ENCODE results near the gene SCAF4. TPM values are rescaled to one million over a fixed set of nuclear protein-coding genes. Genes with fewer than 3 reads are reported as not detected.

The SCAF4 gene
- total and polyA plus RNA-seq, 9 of the 15 experiments (the other 6 are each of a cell fraction or from before 2014, with no cell fraction given), result 2.3 to 55.7 (median 17.2) TPM

GRCh38 chr21:31731857-31732596 lies at the start of gene SCAF4 (continued):
- TF ChIP-seq SFPQ (IDR thresholded peaks at IDR 0.05; ENCODE audit: low read depth, low read length), result no peak
- peak; percentile 67; the same call in 1 of the 2 replicates for TF ChIP-seq CBX1 (IDR thresholded peaks at IDR 0.05; ENCODE audit: low read depth)
- TF ChIP-seq SUPT5H (IDR thresholded peaks at IDR 0.05), result peak; percentile 92
- peak; percentile 59 for TF ChIP-seq RBM22 (IDR thresholded peaks at IDR 0.05; ENCODE audit: low read depth, low read length, poor library complexity, severe bottlenecking)
- peak; percentile 53; the same call in 1 of the 2 replicates for TF ChIP-seq KLF13 (tag; IDR thresholded peaks at IDR 0.05; ENCODE audit: borderline replicate concordance, low read depth)
- 0 out of 2 replicates have a peak, but pooled peaks have one; percentile 35 for TF ChIP-seq SIN3B (IDR thresholded peaks at IDR 0.05; ENCODE audit: low read depth)
- no peak for TF ChIP-seq SRF (CRISPR knock-in tag; IDR thresholded peaks at IDR 0.05)
- peak; percentile 80 to 86 for TF ChIP-seq NRF1 (conservative IDR thresholded peaks at IDR 0.05 in 1 of 2, IDR thresholded peaks at IDR 0.05 in 1 of 2)
- peak; percentile 28; the same call in 1 of the 2 replicates for TF ChIP-seq PHB (CRISPR knock-in tag; IDR thresholded peaks at IDR 0.05)
- no peak for TF ChIP-seq BCL6 (CRISPR knock-in tag; IDR thresholded peaks at IDR 0.05)
- 0 out of 2 replicates have a peak, but pooled peaks have one; percentile 1 for TF ChIP-seq NFE2 (IDR thresholded peaks at IDR 0.05; ENCODE audit: low read depth)
- no peak for TF ChIP-seq CBX8 (IDR thresholded peaks at IDR 0.05; ENCODE audit: borderline replicate concordance, extremely low read depth, low read depth, low read length, poor library complexity, severe bottlenecking)
- 0 out of 2 replicates have a peak, but pooled peaks have one; percentile 54 for TF ChIP-seq ZNF76 (CRISPR knock-in tag; IDR thresholded peaks at IDR 0.05; ENCODE audit: borderline replicate concordance)
- 0 out of 2 replicates have a peak, but pooled peaks have one; percentile 39 for TF ChIP-seq ZBTB7A (IDR thresholded peaks at IDR 0.05; ENCODE audit: borderline replicate concordance, control insufficient read depth, low read depth, low read length)
- peak; percentile 94 for TF ChIP-seq ZNF592 (IDR thresholded peaks at IDR 0.05)

Measured in K562 (cell line).